PC-3 (cell line): ENCODE results near the gene STEAP1B. TPM values are rescaled to one million over a fixed set of nuclear protein-coding genes. Genes with fewer than 3 reads are reported as not detected.

Experiments
- ATAC-seq: fragments of 200-7000 bp; cut with Tn5 transposase; 2 replicates; pipeline ENCODE4 v1.9.1; 2020; ENCODE audit warnings: mild to moderate bottlenecking, moderate library complexity
- BruUV-seq: library from RNA; stranded (reverse); fragments of 400-500 nt; replicated peaks from 2 replicates; lab custom pipeline; 2021; lab: Mats Ljungman, UMichigan
- CTCF ChIA-PET: fragments of 300-600 bp; sonication (Branson Sonifier 250); formaldehyde crosslinking; loops from one replicate; lab custom pipeline; 2022; ENCODE audit warnings: antibody characterized with exemption; lab: Charles Lee
- POLR2A ChIA-PET: fragments of 300-600 bp; sonication (Branson Sonifier 250); formaldehyde crosslinking; loops from one replicate; lab custom pipeline; 2022; ENCODE audit warnings: antibody characterized with exemption; ENCODE audit not compliant: unreplicated experiment; lab: Charles Lee
- DNase-seq: peaks from one replicate; pipeline ENCODE4 v3.0.0-alpha.2; 2015
- H2AFZ ChIP-seq: fragments of 300-600 bp; sonication (generic); 2 replicates; pipeline ENCODE4 v1.6.0; 2016; ENCODE audit warnings: antibody characterized with exemption, low read length
- H3F3A ChIP-seq: fragments of 300-600 bp; sonication (generic); one replicate; pipeline ENCODE4 v1.6.0; 2017; ENCODE audit warnings: antibody characterized with exemption, low read length, control low read depth, mild to moderate bottlenecking; ENCODE audit not compliant: unreplicated experiment
- H3K27ac ChIP-seq: fragments of 300-600 bp; sonication (generic); 2 replicates; pipeline ENCODE4 v1.5.1; 2016; ENCODE audit warnings: mild to moderate bottlenecking, low read length
- H3K27me3 ChIP-seq: fragments of 300-600 bp; sonication (generic); 2 replicates; pipeline ENCODE4 v1.6.1; 2016; ENCODE audit warnings: low read length, mixed read lengths
- H3K36me3 ChIP-seq: fragments of 300-600 bp; sonication (generic); 2 replicates; pipeline ENCODE4 v1.6.1; 2016; ENCODE audit warnings: low read depth, mixed run types, low read length, mixed read lengths
- H3K4me1 ChIP-seq: fragments of 300-600 bp; sonication (generic); 2 replicates; pipeline ENCODE4 v1.5.1; 2016; ENCODE audit warnings: low read length; ENCODE audit not compliant: insufficient read depth
- H3K4me2 ChIP-seq: fragments of 300-600 bp; sonication (generic); 2 replicates; pipeline ENCODE4 v1.6.0; 2016; ENCODE audit warnings: low read length
- H3K4me3 ChIP-seq: fragments of 300-600 bp; sonication (generic); 2 replicates; pipeline ENCODE4 v1.5.1; 2016; ENCODE audit warnings: mild to moderate bottlenecking, low read length, mixed read lengths
- H3K79me2 ChIP-seq: fragments of 300-600 bp; sonication (generic); 2 replicates; pipeline ENCODE4 v1.6.1; 2017; ENCODE audit warnings: low read length, mixed read lengths
- H3K9ac ChIP-seq: fragments of 300-600 bp; sonication (generic); 2 replicates; pipeline ENCODE4 v1.6.0; 2016; ENCODE audit warnings: mild to moderate bottlenecking, low read length
- H3K9me2 ChIP-seq: fragments of 300-600 bp; sonication (generic); replicated peaks from 2 replicates; pipeline ENCODE4 v1.6.1; 2016; ENCODE audit warnings: mixed run types, low read length, mixed read lengths
- H3K9me3 ChIP-seq: fragments of 300-600 bp; sonication (generic); 2 replicates; pipeline ENCODE4 v1.6.1; 2016; ENCODE audit warnings: low read length, mixed read lengths
- H4K20me1 ChIP-seq: fragments of 300-600 bp; sonication (generic); 2 replicates; pipeline ENCODE4 v1.6.1; 2016; ENCODE audit warnings: low read length, mixed read lengths
- CTCF ChIP-seq: fragments of 300-600 bp; sonication (generic); conservative IDR thresholded peaks from 2 replicates; pipeline ENCODE4 v1.5.1; 2017; ENCODE audit warnings: antibody characterized with exemption, low read depth, mild to moderate bottlenecking, low read length
- EZH2 ChIP-seq: fragments of 300-600 bp; sonication (generic); IDR thresholded peaks from one replicate; pipeline ENCODE4 v1.6.1; 2017; ENCODE audit warnings: antibody characterized with exemption, mild to moderate bottlenecking, low read length; ENCODE audit not compliant: unreplicated experiment
- EZH2phosphoT487 ChIP-seq: fragments of 300-600 bp; sonication (generic); IDR thresholded peaks from 2 replicates; pipeline ENCODE4 v1.6.1; 2018; ENCODE audit warnings: mild to moderate bottlenecking, antibody characterized with exemption, low read length, borderline replicate concordance
- intact Hi-C: fragments of 100-400 bp; cut with micrococcal nuclease; formaldehyde crosslinking; loops from 2 replicates; pipeline ENCODE4 v1.9.0; 2023
- total RNA-seq: library from RNA; depleted of rRNA; stranded (reverse); fragments of >200 nt; gene quantifications from 2 replicates; pipeline ENCODE4 v1.2.3, GENCODE V29; 2014

The STEAP1B gene
- total RNA-seq, 1 experiment from 2014 or later: 0.47 TPM

GRCh38 chr7:22420008-22420407, 80.0 kb downstream of the STEAP1B start:
- TF ChIP-seq EZH2phosphoT487 (no peak), EZH2 (no peak), CTCF (no peak)
- no peak overlapping the region for H3K4me3 ChIP-seq
- no peaks in the 10 kb centered on the region for H3K36me3 ChIP-seq
- H3K9ac ChIP-seq: no peak overlapping the region
- H3K9me3 ChIP-seq: no peaks in the 10 kb centered on the region
- no peaks in the 10 kb centered on the region for H4K20me1 ChIP-seq
- ATAC-seq (no peak), DNase-seq (no peak)
- no TSS peak for BruUV-seq
- ChIA-PET POLR2A (no interaction called here), CTCF (no interaction called here)
- no peaks in the 10 kb centered on the region for H3K27me3 ChIP-seq
- H3F3A ChIP-seq: no peaks in the 10 kb centered on the region
- no peaks in the 10 kb centered on the region for H3K79me2 ChIP-seq
- no peaks in the 10 kb centered on the region for H3K4me1 ChIP-seq
- H2AFZ ChIP-seq: no peak overlapping the region
- H3K27ac ChIP-seq: no peak overlapping the region
- intact Hi-C loops: no loop called here
- H3K9me2 ChIP-seq: no peaks in the 10 kb centered on the region
- no peak overlapping the region for H3K4me2 ChIP-seq

GRCh38 chr7:22419488-22419887, 80.5 kb downstream of the STEAP1B start:
- Histone ChIP-seq H3K27ac (no peak overlapping the region), H4K20me1 (no peaks in the 10 kb centered on the region), H2AFZ (no peak overlapping the region), H3F3A (no peaks in the 10 kb centered on the region), H3K9ac (no peak overlapping the region), H3K79me2 (no peaks in the 10 kb centered on the region), H3K4me1 (no peaks in the 10 kb centered on the region), H3K27me3 (no peaks in the 10 kb centered on the region), H3K9me3 (no peaks in the 10 kb centered on the region), H3K9me2 (no peaks in the 10 kb centered on the region), H3K36me3 (no peaks in the 10 kb centered on the region), H3K4me2 (no peak overlapping the region), H3K4me3 (no peak overlapping the region)
- no TSS peak for BruUV-seq
- POLR2A ChIA-PET: no interaction called here
- TF ChIP-seq EZH2 (no peak), EZH2phosphoT487 (no peak), CTCF (no peak)
- CTCF ChIA-PET: no interaction called here
- intact Hi-C loops: no loop called here
- DNase-seq (no peak), ATAC-seq (no peak)

DNA sequence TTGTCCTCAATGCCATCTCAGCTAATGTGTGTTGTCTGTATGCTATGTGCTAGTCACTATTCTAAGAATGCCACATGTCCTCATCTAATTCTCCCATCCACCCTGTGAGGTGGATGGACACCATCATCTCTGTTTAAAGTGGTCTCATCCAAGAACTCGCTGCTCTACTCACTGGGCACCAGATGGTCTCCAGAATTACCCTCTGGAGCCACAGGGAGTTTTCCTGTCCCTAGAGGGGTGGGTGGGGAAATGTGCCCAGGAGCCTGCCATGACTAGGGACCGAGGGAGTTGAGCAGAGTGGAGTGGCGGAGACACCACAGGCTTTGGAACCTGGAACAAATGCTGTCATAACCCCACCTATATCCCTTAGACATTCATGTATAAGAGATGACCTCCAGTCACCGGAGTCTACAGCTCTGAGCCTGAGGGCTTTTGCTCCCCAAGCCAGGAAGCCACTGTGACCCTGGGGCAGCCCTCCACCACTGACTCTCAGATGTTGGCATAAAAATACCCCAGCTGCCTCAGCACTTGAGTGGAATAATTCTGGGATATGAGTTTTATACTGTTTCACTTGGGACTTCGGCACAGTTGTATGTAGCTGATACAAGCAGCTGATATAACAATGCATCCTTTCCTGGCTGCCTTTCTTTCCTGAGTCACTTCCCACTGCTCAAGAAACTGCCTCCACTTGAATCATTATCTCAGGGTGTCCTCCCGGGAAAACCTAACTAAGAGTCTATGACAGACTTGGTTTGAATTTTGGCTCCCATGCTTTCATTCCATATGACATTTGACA, 81.5 kb downstream of the STEAP1B start:
- no peak overlapping the region for H3K4me3 ChIP-seq
- H3K4me2 ChIP-seq: no peak overlapping the region
- no peaks in the 10 kb centered on the region for H3K79me2 ChIP-seq
- H4K20me1 ChIP-seq: no peaks in the 10 kb centered on the region
- no peaks in the 10 kb centered on the region for H3K4me1 ChIP-seq
- POLR2A ChIA-PET: no interaction called here
- H3K9ac ChIP-seq: no peak overlapping the region
- TF ChIP-seq EZH2phosphoT487 (no peak), EZH2 (no peak), CTCF (no peak)
- intact Hi-C loops: no loop called here
- CTCF ChIA-PET: no interaction called here
- DNase-seq: no peak
- H3F3A ChIP-seq: no peaks in the 10 kb centered on the region
- H3K27ac ChIP-seq: no peak overlapping the region
- no peak for ATAC-seq
- no TSS peak for BruUV-seq
- H3K9me3 ChIP-seq: no peaks in the 10 kb centered on the region
- no peaks in the 10 kb centered on the region for H3K9me2 ChIP-seq
- H2AFZ ChIP-seq: no peak overlapping the region
- H3K36me3 ChIP-seq: no peaks in the 10 kb centered on the region
- H3K27me3 ChIP-seq: no peaks in the 10 kb centered on the region
